ENCODE measurements around the gene PEAR1. TPM values are rescaled to one million over a fixed set of nuclear protein-coding genes. Genes with fewer than 3 reads are reported as not detected.

PEAR1 gene
- total RNA-seq, 1 experiment from 2014 or later: 9.8 TPM

DNA sequence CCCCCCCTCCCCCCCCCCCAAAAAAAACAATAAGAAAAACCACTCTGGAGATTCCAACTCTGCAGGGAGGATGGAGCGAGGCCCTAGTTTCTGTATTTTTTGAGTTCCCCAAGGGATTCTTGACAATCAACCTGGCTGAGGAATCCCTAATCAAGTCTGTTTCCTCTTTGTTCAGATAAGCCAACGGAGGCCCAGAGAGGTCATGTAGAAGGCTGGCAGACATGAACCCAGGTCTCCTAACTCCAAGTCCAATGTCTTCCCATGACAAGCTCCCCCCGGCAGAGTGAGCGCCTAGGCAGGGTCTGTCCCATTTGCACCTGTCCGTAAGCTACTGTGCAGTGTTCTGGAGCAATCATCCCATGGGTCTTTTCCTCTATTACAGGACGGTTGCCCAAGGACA, 66.4 kb downstream of the PEAR1 start:
- no peaks in the 10 kb centered on the region for H3K9me3 ChIP-seq (ENCODE audit: insufficient read depth, low read depth)
- no peaks in the 10 kb centered on the region for H4K20me1 ChIP-seq (ENCODE audit: insufficient read depth)
- no peak overlapping the region for H3K4me3 ChIP-seq
- H3F3A ChIP-seq (ENCODE audit: insufficient read depth, low read depth): peaks cover 28% of the 10 kb centered on the region
- no peaks in the 10 kb centered on the region for H3K9me2 ChIP-seq (ENCODE audit: insufficient read depth)
- no peak overlapping the region for H2AFZ ChIP-seq
- no peaks in the 10 kb centered on the region for H3K79me2 ChIP-seq (ENCODE audit: low read depth)
- peaks cover 49% of the 10 kb centered on the region for H3K4me1 ChIP-seq (replicated peaks; ENCODE audit: insufficient read depth)
- H3K36me3 ChIP-seq (ENCODE audit: low read depth): peaks cover 13% of the 10 kb centered on the region
- intact Hi-C loops (cut with micrococcal nuclease; ENCODE audit: unreplicated experiment): loop anchor here (2.0 to 10.0 kb wide), 4 partner anchors 33 to 115 kb away; partner anchors contain the start of gene ARHGEF11
- BruUV-seq (replicated peaks): no TSS peak
- no peak overlapping the region for H3K4me2 ChIP-seq
- no peak for TF ChIP-seq EZH2 (IDR thresholded peaks at IDR 0.05; ENCODE audit: low read depth)
- no peak for TF ChIP-seq CTCF (conservative IDR thresholded peaks at IDR 0.05)
- ChIA-PET CTCF (interaction anchor here (1.3 kb wide), 1 partner anchor 13 kb away, joined by 4 read pairs; no protein-coding TSS in a partner anchor), POLR2A (ENCODE audit: unreplicated experiment) (interaction anchor here (0.8 kb wide), 1 partner anchor 61 kb away, joined by 3 read pairs; no protein-coding TSS in a partner anchor)
- no peaks in the 10 kb centered on the region for H3K27me3 ChIP-seq (ENCODE audit: insufficient read depth, low read depth)
- DNase-seq: no peak
- no peak overlapping the region for H3K27ac ChIP-seq

DNA sequence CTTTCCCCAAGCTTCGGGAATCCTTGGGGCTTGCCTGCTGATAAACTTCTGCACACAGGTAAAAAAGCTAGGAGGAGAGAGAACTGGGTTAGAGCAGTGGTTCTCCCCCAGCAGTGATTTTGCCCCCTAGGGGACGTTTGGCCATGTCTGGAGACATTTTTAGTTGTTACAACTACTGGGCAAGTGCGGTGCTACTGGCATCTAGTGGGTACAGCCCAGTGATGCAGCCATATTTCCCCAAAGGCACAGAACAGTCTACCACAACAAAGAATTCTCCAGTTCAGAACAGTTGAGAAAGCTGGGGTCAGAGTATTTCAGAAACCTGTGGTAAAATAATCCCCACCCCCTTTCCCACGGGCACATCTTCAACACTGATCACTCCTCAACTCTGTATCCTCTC, 68.2 kb downstream of the PEAR1 start:
- H4K20me1 ChIP-seq (ENCODE audit: insufficient read depth): no peaks in the 10 kb centered on the region
- no TSS peak for BruUV-seq (replicated peaks)
- no peaks in the 10 kb centered on the region for H3K9me3 ChIP-seq (ENCODE audit: insufficient read depth, low read depth)
- no peaks in the 10 kb centered on the region for H3K79me2 ChIP-seq (ENCODE audit: low read depth)
- TF ChIP-seq EZH2 (IDR thresholded peaks at IDR 0.05; ENCODE audit: low read depth) (no peak), CTCF (conservative IDR thresholded peaks at IDR 0.05) (peak; percentile 53)
- ChIA-PET CTCF (no interaction called here), POLR2A (ENCODE audit: unreplicated experiment) (no interaction called here)
- no peak overlapping the region for H3K4me2 ChIP-seq
- peak in 1 of 2 experiments; percentile 37 for DNase-seq
- no peak overlapping the region for H2AFZ ChIP-seq
- no peaks in the 10 kb centered on the region for H3K27me3 ChIP-seq (ENCODE audit: insufficient read depth, low read depth)
- H3K27ac ChIP-seq: no peak overlapping the region
- H3K4me3 ChIP-seq: no peak overlapping the region
- H3F3A ChIP-seq (ENCODE audit: insufficient read depth, low read depth): peaks cover 28% of the 10 kb centered on the region
- H3K9me2 ChIP-seq (ENCODE audit: insufficient read depth): no peaks in the 10 kb centered on the region
- intact Hi-C loops (cut with micrococcal nuclease; ENCODE audit: unreplicated experiment): loop anchor here (1.0 to 10.0 kb wide), 2 partner anchors 69 to 83 kb away; partner anchors contain the start of gene ARHGEF11
- peaks cover 6% of the 10 kb centered on the region; the same call in 1 of the 2 replicates for H3K36me3 ChIP-seq (ENCODE audit: low read depth)
- H3K4me1 ChIP-seq (replicated peaks; ENCODE audit: insufficient read depth): peaks cover 41% of the 10 kb centered on the region

DNA sequence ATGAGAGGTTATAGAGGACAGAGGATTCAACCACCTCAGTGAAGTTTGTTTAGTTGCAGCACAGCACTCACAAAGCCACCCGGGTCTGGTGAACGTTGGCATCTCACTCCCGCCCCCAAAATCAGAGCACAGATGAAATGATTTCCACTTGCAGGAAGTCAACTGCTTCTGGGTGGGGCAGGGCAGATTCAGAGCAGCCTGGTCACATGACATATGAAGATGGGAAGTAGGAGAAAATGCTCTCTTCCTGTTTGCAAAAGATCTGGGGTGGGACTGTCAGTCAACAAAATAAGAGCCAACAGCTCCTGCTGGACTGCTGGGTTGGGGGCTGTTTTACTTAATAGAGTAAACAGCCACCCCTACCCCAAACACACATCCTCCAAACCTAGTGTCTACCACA, 70.1 kb downstream of the PEAR1 start:
- CTCF ChIA-PET: no interaction called here
- no peak overlapping the region for H2AFZ ChIP-seq
- H3K27ac ChIP-seq: no peak overlapping the region
- intact Hi-C loops (cut with micrococcal nuclease; ENCODE audit: unreplicated experiment): loop anchor here (10.0 kb wide), 1 partner anchor 81 kb away; the partner anchor contains the start of gene ARHGEF11
- no peaks in the 10 kb centered on the region for H3K9me3 ChIP-seq (ENCODE audit: insufficient read depth, low read depth)
- H3K9me2 ChIP-seq (ENCODE audit: insufficient read depth): no peaks in the 10 kb centered on the region
- H3F3A ChIP-seq (ENCODE audit: insufficient read depth, low read depth): peaks cover 11% of the 10 kb centered on the region
- DNase-seq: no peak
- no peaks in the 10 kb centered on the region for H3K79me2 ChIP-seq (ENCODE audit: low read depth)
- H3K36me3 ChIP-seq (ENCODE audit: low read depth): peaks cover 6% of the 10 kb centered on the region; the same call in 1 of the 2 replicates
- POLR2A ChIA-PET (ENCODE audit: unreplicated experiment): no interaction called here
- H3K4me3 ChIP-seq: no peak overlapping the region
- BruUV-seq (replicated peaks): no TSS peak
- no peak overlapping the region for H3K4me2 ChIP-seq
- H3K27me3 ChIP-seq (ENCODE audit: insufficient read depth, low read depth): no peaks in the 10 kb centered on the region
- no peaks in the 10 kb centered on the region for H4K20me1 ChIP-seq (ENCODE audit: insufficient read depth)
- TF ChIP-seq CTCF (conservative IDR thresholded peaks at IDR 0.05): no peak
- TF ChIP-seq EZH2 (IDR thresholded peaks at IDR 0.05; ENCODE audit: low read depth): no peak
- peaks cover 22% of the 10 kb centered on the region for H3K4me1 ChIP-seq (replicated peaks; ENCODE audit: insufficient read depth)
